PC-3 (cell line): ENCODE measurements around the gene SHANK2. TPM values are rescaled to one million over a fixed set of nuclear protein-coding genes. Genes with fewer than 3 reads are reported as not detected.

Experiments used
- ATAC-seq: fragments of 200-7000 bp; cut with Tn5 transposase; 2 replicates; pipeline ENCODE4 v1.9.1; 2020; ENCODE audit warnings: mild to moderate bottlenecking, moderate library complexity
- BruUV-seq: library from RNA; stranded (reverse); fragments of 400-500 nt; replicated peaks from 2 replicates; lab custom pipeline; 2021; lab: Mats Ljungman, UMichigan
- CTCF ChIA-PET: fragments of 300-600 bp; sonication (Branson Sonifier 250); formaldehyde crosslinking; loops from one replicate; lab custom pipeline; 2022; ENCODE audit warnings: antibody characterized with exemption; lab: Charles Lee
- POLR2A ChIA-PET: fragments of 300-600 bp; sonication (Branson Sonifier 250); formaldehyde crosslinking; loops from one replicate; lab custom pipeline; 2022; ENCODE audit warnings: antibody characterized with exemption; ENCODE audit not compliant: unreplicated experiment; lab: Charles Lee
- DNase-seq: peaks from one replicate; pipeline ENCODE4 v3.0.0-alpha.2; 2015
- H2AFZ ChIP-seq: fragments of 300-600 bp; sonication (generic); 2 replicates; pipeline ENCODE4 v1.6.0; 2016; ENCODE audit warnings: antibody characterized with exemption, low read length
- H3F3A ChIP-seq: fragments of 300-600 bp; sonication (generic); one replicate; pipeline ENCODE4 v1.6.0; 2017; ENCODE audit warnings: antibody characterized with exemption, low read length, control low read depth, mild to moderate bottlenecking; ENCODE audit not compliant: unreplicated experiment
- H3K27ac ChIP-seq: fragments of 300-600 bp; sonication (generic); 2 replicates; pipeline ENCODE4 v1.5.1; 2016; ENCODE audit warnings: mild to moderate bottlenecking, low read length
- H3K27me3 ChIP-seq: fragments of 300-600 bp; sonication (generic); 2 replicates; pipeline ENCODE4 v1.6.1; 2016; ENCODE audit warnings: low read length, mixed read lengths
- H3K36me3 ChIP-seq: fragments of 300-600 bp; sonication (generic); 2 replicates; pipeline ENCODE4 v1.6.1; 2016; ENCODE audit warnings: low read depth, mixed run types, low read length, mixed read lengths
- H3K4me1 ChIP-seq: fragments of 300-600 bp; sonication (generic); 2 replicates; pipeline ENCODE4 v1.5.1; 2016; ENCODE audit warnings: low read length; ENCODE audit not compliant: insufficient read depth
- H3K4me2 ChIP-seq: fragments of 300-600 bp; sonication (generic); 2 replicates; pipeline ENCODE4 v1.6.0; 2016; ENCODE audit warnings: low read length
- H3K4me3 ChIP-seq: fragments of 300-600 bp; sonication (generic); 2 replicates; pipeline ENCODE4 v1.5.1; 2016; ENCODE audit warnings: mild to moderate bottlenecking, low read length, mixed read lengths
- H3K79me2 ChIP-seq: fragments of 300-600 bp; sonication (generic); 2 replicates; pipeline ENCODE4 v1.6.1; 2017; ENCODE audit warnings: low read length, mixed read lengths
- H3K9ac ChIP-seq: fragments of 300-600 bp; sonication (generic); 2 replicates; pipeline ENCODE4 v1.6.0; 2016; ENCODE audit warnings: mild to moderate bottlenecking, low read length
- H3K9me2 ChIP-seq: fragments of 300-600 bp; sonication (generic); replicated peaks from 2 replicates; pipeline ENCODE4 v1.6.1; 2016; ENCODE audit warnings: mixed run types, low read length, mixed read lengths
- H3K9me3 ChIP-seq: fragments of 300-600 bp; sonication (generic); 2 replicates; pipeline ENCODE4 v1.6.1; 2016; ENCODE audit warnings: low read length, mixed read lengths
- H4K20me1 ChIP-seq: fragments of 300-600 bp; sonication (generic); 2 replicates; pipeline ENCODE4 v1.6.1; 2016; ENCODE audit warnings: low read length, mixed read lengths
- CTCF ChIP-seq: fragments of 300-600 bp; sonication (generic); conservative IDR thresholded peaks from 2 replicates; pipeline ENCODE4 v1.5.1; 2017; ENCODE audit warnings: antibody characterized with exemption, low read depth, mild to moderate bottlenecking, low read length
- EZH2 ChIP-seq: fragments of 300-600 bp; sonication (generic); IDR thresholded peaks from one replicate; pipeline ENCODE4 v1.6.1; 2017; ENCODE audit warnings: antibody characterized with exemption, mild to moderate bottlenecking, low read length; ENCODE audit not compliant: unreplicated experiment
- EZH2phosphoT487 ChIP-seq: fragments of 300-600 bp; sonication (generic); IDR thresholded peaks from 2 replicates; pipeline ENCODE4 v1.6.1; 2018; ENCODE audit warnings: mild to moderate bottlenecking, antibody characterized with exemption, low read length, borderline replicate concordance
- intact Hi-C: fragments of 100-400 bp; cut with micrococcal nuclease; formaldehyde crosslinking; loops from 2 replicates; pipeline ENCODE4 v1.9.0; 2023
- total RNA-seq: library from RNA; depleted of rRNA; stranded (reverse); fragments of >200 nt; gene quantifications from 2 replicates; pipeline ENCODE4 v1.2.3, GENCODE V29; 2014

Gene SHANK2
- total RNA-seq, 1 experiment from 2014 or later = 45.0 TPM

GRCh38 chr11:71252770-71253730 is 673 bp upstream of the SHANK2 start:
- ATAC-seq (peak; percentile 68), DNase-seq (peak; percentile 87)
- Histone ChIP-seq H3K79me2 (peaks cover 38% of the 10 kb centered on the region), H3K4me2 (peak overlapping the region; percentile 99), H3K9me3 (no peaks in the 10 kb centered on the region), H3K9ac (peak overlapping the region; percentile 80), H3K4me3 (peak overlapping the region; percentile 95), H2AFZ (peak overlapping the region; percentile 99), H3K9me2 (no peaks in the 10 kb centered on the region), H3K36me3 (no peaks in the 10 kb centered on the region), H4K20me1 (peaks cover 6% of the 10 kb centered on the region; the same call in 1 of the 2 replicates), H3F3A (no peaks in the 10 kb centered on the region), H3K27me3 (no peaks in the 10 kb centered on the region), H3K27ac (peak overlapping the region; percentile 82), H3K4me1 (peaks cover 20% of the 10 kb centered on the region)
- TF ChIP-seq EZH2phosphoT487 = no peak
- intact Hi-C loops = loop anchor here (1.0 to 2.0 kb wide), 3 partner anchors 46 to 166 kb away; no protein-coding TSS in a partner anchor
- ChIA-PET CTCF (interaction anchor here (0.5 to 3.5 kb wide), 7 partner anchors 34 to 200 kb away, joined by 3 to 45 read pairs (median 3); partner anchors contain the start of gene NADSYN1), POLR2A (interaction anchor here (0.6 to 0.7 kb wide), 3 partner anchors 10 to 121 kb away, joined by 4 to 6 read pairs (median 5); no protein-coding TSS in a partner anchor)
- BruUV-seq = TSS peak; percentile 74

- Histone ChIP-seq H2AFZ (peak overlapping the region; percentile 99), H3K4me2 (peak overlapping the region; percentile 97), H3K9ac (peak overlapping the region; percentile 80), H3K9me2 (no peaks in the 10 kb centered on the region), H3K4me3 (peak overlapping the region; percentile 95), H4K20me1 (peaks cover 6% of the 10 kb centered on the region; the same call in 1 of the 2 replicates), H3K27ac (peak overlapping the region; percentile 82), H3K9me3 (no peaks in the 10 kb centered on the region), H3K36me3 (no peaks in the 10 kb centered on the region), H3K79me2 (peaks cover 49% of the 10 kb centered on the region), H3K27me3 (no peaks in the 10 kb centered on the region), H3K4me1 (peaks cover 20% of the 10 kb centered on the region), H3F3A (no peaks in the 10 kb centered on the region)
- ATAC-seq (peak; percentile 36), DNase-seq (peak; percentile 59)
- ChIA-PET POLR2A (interaction anchor here (0.6 kb wide), 1 partner anchor 48 kb away, joined by 4 read pairs; no protein-coding TSS in a partner anchor), CTCF (interaction anchor here (0.8 to 3.5 kb wide), 5 partner anchors 47 to 165 kb away, joined by 3 to 45 read pairs (median 5); no protein-coding TSS in a partner anchor)
- TF ChIP-seq EZH2phosphoT487 (no peak), CTCF (peak; percentile 61)
- BruUV-seq = no TSS peak
- intact Hi-C loops = loop anchor here (1.0 to 2.0 kb wide), 3 partner anchors 77 to 165 kb away; no protein-coding TSS in a partner anchor
Measured at GRCh38 chr11:71251761-71252268, 562 bp downstream of the SHANK2 start.

DNA sequence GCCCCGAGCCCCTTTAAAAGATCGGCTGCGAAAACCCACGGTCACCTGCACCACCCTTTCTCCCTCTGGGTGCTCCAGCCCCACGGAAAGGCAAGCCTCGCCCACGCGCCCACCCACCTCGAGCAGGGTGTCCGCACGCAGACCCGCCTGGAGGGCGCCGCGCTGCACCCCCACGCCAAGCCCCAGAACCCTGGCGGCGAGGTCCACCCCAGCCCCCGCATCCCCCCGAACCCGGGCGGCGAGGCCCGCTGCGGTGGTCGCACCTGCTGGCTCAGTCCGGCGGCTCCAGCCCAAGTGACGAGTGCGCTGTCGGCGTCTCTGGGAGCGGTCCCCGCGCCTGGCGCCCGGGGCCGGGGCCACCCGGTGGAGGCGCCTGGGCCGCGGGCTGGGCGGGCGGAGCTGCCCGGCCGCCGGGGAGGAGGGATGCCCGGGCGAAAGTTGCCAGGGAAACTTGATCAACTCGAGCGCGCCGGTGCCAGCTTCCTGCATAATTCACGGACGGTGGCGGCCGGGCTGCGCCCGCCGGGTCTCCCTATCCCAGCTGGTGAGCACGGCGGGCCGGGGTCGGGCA is 1.1 kb downstream of the SHANK2 start:
- ATAC-seq = peak; percentile 36
- H3K9ac ChIP-seq = peak overlapping the region; percentile 80
- BruUV-seq = no TSS peak
- no peaks in the 10 kb centered on the region for H3K36me3 ChIP-seq
- peak; percentile 41 for DNase-seq
- TF ChIP-seq EZH2 = no peak
- no peak for TF ChIP-seq CTCF
- no peak for TF ChIP-seq EZH2phosphoT487
- H3F3A ChIP-seq = no peaks in the 10 kb centered on the region
- peaks cover 20% of the 10 kb centered on the region for H3K4me1 ChIP-seq
- peak overlapping the region; percentile 59 for H2AFZ ChIP-seq
- no peaks in the 10 kb centered on the region for H3K9me3 ChIP-seq
- no peaks in the 10 kb centered on the region for H3K9me2 ChIP-seq
- POLR2A ChIA-PET = no interaction called here
- H3K4me2 ChIP-seq = peak overlapping the region; percentile 97
- peaks cover 54% of the 10 kb centered on the region for H3K79me2 ChIP-seq
- peak overlapping the region; percentile 95 for H3K4me3 ChIP-seq
- intact Hi-C loops = loop anchor here (1.0 kb wide), 1 partner anchor 131 kb away; no protein-coding TSS in a partner anchor
- H4K20me1 ChIP-seq = peaks cover 6% of the 10 kb centered on the region; the same call in 1 of the 2 replicates
- H3K27me3 ChIP-seq = no peaks in the 10 kb centered on the region
- H3K27ac ChIP-seq = no peak overlapping the region
- CTCF ChIA-PET = interaction anchor here (0.8 to 3.5 kb wide), 4 partner anchors 48 to 164 kb away, joined by 4 to 45 read pairs (median 6); no protein-coding TSS in a partner anchor
